ENCODE data around the gene FSTL4. TPM values are rescaled to one million over a fixed set of nuclear protein-coding genes. Genes with fewer than 3 reads are reported as not detected.
"Not testable (repeated sequence)": the region's sequence is repeated elsewhere in the genome, so short reads cannot be mapped to it uniquely, and the experiment has no call there.

Gene FSTL4
- total RNA-seq, 2 donors from 2014 or later = 4.5 to 10.1 TPM

DNA sequence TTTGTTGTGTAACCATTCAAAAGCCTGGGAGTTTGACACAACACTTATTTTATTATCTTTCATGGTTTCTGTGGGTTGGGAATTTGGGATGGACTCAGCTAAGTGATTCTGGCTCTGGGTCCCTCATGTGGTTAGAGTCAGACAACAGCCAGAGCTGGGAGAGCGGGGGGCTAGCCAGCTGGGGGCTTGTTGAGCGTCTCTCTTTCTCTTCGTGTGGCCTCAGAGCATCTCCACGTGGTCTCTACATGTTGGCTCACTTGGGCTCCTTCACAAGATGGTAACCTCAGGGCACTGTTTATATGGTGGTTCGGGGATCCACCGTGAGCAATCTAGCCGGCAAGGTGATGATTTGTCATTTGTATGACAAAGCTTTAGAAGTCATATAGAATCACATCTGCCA is 73.6 kb downstream of the FSTL4 start:
- intact Hi-C loops (cut with DNase I) = no loop called here
- Histone ChIP-seq H3K9me3 (no peaks in the 10 kb centered on the region), H3K4me3 (no peak overlapping the region), H3K36me3 (no peaks in the 10 kb centered on the region), H3K27ac (no peak overlapping the region), H3K27me3 (replicated peaks; ENCODE audit: insufficient read depth) (no peaks in the 10 kb centered on the region), H3K4me1 (replicated peaks) (no peaks in the 10 kb centered on the region)
- 68% methylated on average over 7 of the region's 7 CpGs for WGBS
- DNase-seq (ENCODE audit: low spot score) = no peak
- TF ChIP-seq POLR2AphosphoS5 (IDR thresholded peaks at IDR 0.05) (no peak), POLR2A (IDR thresholded peaks at IDR 0.05) (no peak)
- TF ChIP-seq, protein P1, sequence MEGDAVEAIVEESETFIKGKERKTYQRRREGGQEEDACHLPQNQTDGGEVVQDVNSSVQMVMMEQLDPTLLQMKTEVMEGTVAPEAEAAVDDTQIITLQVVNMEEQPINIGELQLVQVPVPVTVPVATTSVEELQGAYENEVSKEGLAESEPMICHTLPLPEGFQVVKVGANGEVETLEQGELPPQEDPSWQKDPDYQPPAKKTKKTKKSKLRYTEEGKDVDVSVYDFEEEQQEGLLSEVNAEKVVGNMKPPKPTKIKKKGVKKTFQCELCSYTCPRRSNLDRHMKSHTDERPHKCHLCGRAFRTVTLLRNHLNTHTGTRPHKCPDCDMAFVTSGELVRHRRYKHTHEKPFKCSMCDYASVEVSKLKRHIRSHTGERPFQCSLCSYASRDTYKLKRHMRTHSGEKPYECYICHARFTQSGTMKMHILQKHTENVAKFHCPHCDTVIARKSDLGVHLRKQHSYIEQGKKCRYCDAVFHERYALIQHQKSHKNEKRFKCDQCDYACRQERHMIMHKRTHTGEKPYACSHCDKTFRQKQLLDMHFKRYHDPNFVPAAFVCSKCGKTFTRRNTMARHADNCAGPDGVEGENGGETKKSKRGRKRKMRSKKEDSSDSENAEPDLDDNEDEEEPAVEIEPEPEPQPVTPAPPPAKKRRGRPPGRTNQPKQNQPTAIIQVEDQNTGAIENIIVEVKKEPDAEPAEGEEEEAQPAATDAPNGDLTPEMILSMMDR (IDR thresholded peaks at IDR 0.05) = no peak

DNA sequence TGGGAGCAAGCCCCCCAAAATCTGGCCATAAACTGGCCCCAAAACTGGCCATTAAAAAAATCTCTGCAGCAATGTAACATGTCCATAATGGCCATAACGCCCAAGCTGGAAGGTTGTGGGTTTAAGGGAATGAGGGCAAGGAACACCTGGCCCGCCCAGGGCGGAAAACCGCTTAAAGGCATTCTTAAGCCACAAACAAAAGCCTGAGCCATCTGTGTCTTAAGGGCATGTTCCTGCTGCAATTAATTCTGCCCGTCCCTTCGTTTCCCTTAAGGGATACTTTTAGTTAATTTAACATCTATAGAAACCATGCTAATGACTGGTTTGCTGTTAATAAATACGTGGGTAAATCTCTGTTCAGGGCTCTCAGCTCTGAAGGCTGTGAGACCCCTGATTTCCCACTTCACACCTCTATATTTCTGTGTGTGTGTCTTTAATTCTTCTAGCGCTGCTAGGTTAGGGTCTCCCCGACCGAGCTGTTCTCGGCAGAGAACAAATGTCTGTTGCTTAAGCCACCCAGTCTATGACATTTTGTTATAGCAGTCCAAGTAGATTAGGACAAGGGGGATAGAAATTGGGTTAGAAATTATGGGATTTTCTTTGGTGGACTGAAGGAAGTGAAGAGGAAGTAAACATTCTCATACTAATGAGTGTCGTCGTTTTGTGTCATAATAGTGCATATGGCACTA is 77.0 kb downstream of the FSTL4 start:
- WGBS = 81% methylated on average over 13 of the region's 13 CpGs
- H3K36me3 ChIP-seq; H3K4me1 ChIP-seq (replicated peaks); H3K4me3 ChIP-seq; DNase-seq (ENCODE audit: low spot score); H3K27me3 ChIP-seq (replicated peaks; ENCODE audit: insufficient read depth); H3K27ac ChIP-seq; H3K9me3 ChIP-seq; intact Hi-C loops (cut with DNase I): not testable (repeated sequence)

DNA sequence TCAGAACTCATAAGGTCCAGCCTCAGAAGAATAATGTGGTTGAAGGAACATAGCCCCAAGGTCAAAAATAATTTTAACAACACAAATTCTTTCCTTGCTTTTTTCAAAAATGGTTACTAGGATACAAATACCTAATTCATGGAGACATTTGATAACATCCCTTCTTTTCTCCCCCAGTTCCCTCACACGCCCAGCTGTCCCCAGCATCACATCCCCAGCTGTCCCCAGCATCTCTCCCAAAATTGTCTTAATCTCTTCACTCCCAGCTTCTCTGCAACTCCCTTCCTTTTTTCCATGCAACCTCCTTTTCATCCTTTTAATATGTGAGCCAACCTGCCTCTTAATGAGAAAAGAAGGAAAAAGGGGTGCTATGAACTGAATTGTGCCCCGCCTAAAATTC is 77.8 kb downstream of the FSTL4 start:
- H3K4me3 ChIP-seq = no peak overlapping the region
- no peaks in the 10 kb centered on the region for H3K9me3 ChIP-seq
- H3K27ac ChIP-seq = no peak overlapping the region
- 98% methylated on average over 2 of the region's 2 CpGs for WGBS
- TF ChIP-seq, protein P1 (IDR thresholded peaks at IDR 0.05) = no peak
- no peak for TF ChIP-seq POLR2A (IDR thresholded peaks at IDR 0.05)
- no peak for TF ChIP-seq POLR2AphosphoS5 (IDR thresholded peaks at IDR 0.05)
- intact Hi-C loops (cut with DNase I) = no loop called here
- H3K36me3 ChIP-seq = no peaks in the 10 kb centered on the region
- no peaks in the 10 kb centered on the region for H3K27me3 ChIP-seq (replicated peaks; ENCODE audit: insufficient read depth)
- H3K4me1 ChIP-seq (replicated peaks) = no peaks in the 10 kb centered on the region
- no peak for DNase-seq (ENCODE audit: low spot score)

DNA sequence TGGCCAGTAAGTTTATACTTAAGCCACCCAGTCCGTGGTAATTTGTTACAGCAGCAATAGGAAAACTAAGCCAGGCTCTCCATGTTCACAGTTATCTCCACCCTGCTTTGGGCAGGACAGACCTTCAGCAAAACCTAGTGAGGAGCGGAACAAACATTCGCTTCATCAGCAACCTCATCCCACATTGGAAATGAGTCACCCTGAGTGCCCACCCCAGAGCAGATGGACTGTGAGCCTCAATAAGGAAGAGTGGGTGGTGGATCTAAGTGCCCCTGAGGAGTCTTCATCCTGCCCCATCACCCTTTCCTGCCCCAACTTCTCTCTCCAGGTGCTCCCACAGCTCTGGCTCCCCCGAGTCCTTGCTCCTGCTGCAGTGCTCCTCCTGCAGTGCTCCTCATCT is 78.8 kb downstream of the FSTL4 start:
- no peaks in the 10 kb centered on the region for H3K4me1 ChIP-seq (replicated peaks)
- intact Hi-C loops (cut with DNase I) = no loop called here
- H3K27ac ChIP-seq = no peak overlapping the region
- DNase-seq (ENCODE audit: low spot score) = no peak
- H3K27me3 ChIP-seq (replicated peaks; ENCODE audit: insufficient read depth) = no peaks in the 10 kb centered on the region
- WGBS = 88% methylated on average over 4 of the region's 4 CpGs
- no peaks in the 10 kb centered on the region for H3K9me3 ChIP-seq
- H3K4me3 ChIP-seq = no peak overlapping the region
- H3K36me3 ChIP-seq = no peaks in the 10 kb centered on the region
- TF ChIP-seq POLR2A (IDR thresholded peaks at IDR 0.05) (no peak), POLR2AphosphoS5 (IDR thresholded peaks at IDR 0.05) (no peak)
- TF ChIP-seq, protein P1 (IDR thresholded peaks at IDR 0.05) = no peak

DNA sequence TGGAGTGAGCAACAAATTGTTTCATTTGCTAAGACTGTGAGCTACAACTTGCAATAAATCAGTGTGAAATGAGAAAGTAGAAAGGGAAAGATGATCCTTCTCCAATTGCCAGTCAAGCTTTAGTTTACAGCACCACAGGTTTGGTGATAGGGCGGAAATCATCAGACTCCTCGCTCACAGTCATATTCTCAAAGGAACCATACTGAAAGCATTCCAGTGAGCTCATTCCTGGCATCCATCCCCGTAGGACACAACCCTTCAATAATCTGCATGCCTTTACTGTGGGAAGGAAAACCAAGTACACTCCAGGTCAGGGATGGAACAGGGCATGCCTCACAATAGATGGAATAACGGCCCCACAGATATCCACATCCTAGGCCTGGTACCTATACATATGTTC is 80.7 kb downstream of the FSTL4 start:
- DNase-seq (ENCODE audit: low spot score) = no peak
- Histone ChIP-seq H3K27me3 (replicated peaks; ENCODE audit: insufficient read depth) (no peaks in the 10 kb centered on the region), H3K4me3 (no peak overlapping the region), H3K36me3 (no peaks in the 10 kb centered on the region), H3K9me3 (no peaks in the 10 kb centered on the region), H3K4me1 (replicated peaks) (no peaks in the 10 kb centered on the region), H3K27ac (no peak overlapping the region)
- intact Hi-C loops (cut with DNase I) = no loop called here
- WGBS = 30% methylated on average over 4 of the region's 4 CpGs
- TF ChIP-seq POLR2A (IDR thresholded peaks at IDR 0.05) = no peak
- TF ChIP-seq, protein P1 (IDR thresholded peaks at IDR 0.05) = no peak
- no peak for TF ChIP-seq POLR2AphosphoS5 (IDR thresholded peaks at IDR 0.05)

Measured in prostate gland (tissue), 2 donors.